HG02678 (cell line): ENCODE measurements around the gene FRG2C.
A peak's percentile ranks its signal among the peaks of the same experiment; 100 is the strongest.
"Not testable (repeated sequence)": the region's sequence is repeated elsewhere in the genome, so short reads cannot be mapped to it uniquely, and the experiment has no call there.

Experiments used
- ATAC-seq: cut with Tn5 transposase; IDR thresholded peaks from one replicate; pipeline ENCODE4 v1.9.1; 2021; ENCODE audit warnings: mild to moderate bottlenecking, moderate library complexity; ENCODE audit not compliant: unreplicated experiment

The FRG2C gene

DNA sequence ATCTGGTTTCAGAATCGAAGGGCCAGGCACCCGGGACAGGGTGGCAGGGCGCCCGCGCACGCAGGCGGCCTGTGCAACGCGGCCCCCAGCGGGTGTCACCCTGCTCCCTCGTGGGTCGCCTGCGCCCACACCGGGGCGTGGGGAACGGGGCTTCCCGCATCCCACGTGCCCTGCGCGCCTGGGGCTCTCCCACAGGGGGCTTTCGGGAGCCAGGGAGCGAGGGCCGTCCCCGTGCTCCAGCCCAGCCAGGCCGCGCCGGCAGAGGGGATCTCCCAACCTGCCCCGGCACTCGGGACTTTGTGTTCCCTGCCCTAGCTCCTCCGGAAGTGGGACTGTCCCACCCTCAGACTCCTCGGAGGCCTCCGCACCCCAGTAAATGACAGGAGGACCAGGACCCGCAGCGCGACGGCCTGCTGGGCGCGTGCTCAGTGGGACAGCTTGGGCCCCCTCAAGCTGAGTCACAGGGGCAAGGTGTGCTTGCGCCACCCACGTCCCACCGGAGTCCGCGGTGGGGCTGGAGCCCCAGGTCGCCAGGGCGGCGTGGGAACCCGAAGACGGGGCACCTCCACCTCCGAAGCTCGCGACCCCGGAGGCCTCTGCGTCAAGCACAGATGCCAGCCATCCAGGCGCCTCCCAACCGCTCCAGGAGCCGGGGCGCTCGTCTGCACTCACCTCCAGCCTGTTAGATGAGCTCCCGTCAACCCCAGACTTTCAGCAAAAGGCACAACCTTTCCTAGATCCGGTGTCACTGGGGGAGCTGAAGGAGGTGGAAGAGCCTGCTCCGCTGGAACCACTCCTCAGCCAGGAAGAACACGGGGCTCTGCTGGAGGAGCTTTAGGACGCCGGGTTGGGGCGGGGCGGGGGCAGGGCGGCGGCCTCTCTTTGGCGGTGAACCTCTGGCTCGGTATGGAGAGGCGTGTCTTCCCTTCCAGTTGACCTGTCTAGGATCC is 5.5 kb downstream of the FRG2C start:
- ATAC-seq: peak; percentile 47

DNA sequence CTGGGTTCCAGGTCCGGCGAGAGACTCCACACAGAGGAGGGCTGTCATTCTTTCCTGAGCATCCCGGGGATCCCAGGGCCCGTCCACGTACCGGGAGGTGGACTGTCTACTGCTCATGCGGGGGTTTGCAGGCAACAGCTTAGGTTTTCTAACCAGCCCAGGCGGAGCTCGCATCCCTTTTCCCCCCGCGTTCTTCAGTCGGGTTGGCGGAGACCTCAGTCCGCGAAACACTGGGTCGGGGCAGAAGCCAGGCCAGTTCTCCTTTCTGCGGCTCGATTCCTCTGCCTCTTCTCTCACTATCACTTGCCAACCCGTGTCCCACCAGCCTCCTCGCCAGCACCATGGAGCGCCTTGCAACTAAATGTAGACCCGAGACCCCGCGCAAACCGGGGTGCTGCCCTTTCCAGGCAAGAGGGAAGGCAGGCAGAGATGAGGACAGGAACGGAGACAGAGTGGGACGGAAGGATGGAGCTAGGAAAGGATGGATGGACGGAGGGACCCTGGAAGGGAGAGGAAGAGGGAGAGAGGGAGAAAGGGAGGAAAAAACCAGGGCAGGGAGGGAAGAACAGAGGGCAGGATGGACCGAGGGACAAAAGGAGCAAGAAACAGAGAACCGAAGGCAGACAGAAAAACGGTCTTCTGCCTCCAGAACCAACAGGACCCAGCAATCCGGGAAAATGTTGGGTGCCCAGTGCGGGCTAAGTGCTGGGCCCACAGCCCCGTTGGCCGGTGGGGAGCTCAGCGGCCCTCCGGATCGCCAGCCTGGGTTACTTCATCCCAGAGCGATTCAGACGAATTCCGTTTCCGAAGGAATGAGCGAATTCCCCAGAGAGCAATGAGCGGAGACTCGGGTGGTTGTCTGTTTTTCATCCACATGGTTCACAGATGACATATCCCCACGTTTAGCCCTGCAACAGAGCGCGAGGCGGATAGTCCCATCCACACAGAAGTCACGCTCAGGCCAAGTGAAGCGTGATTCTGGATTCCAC is 6.5 kb downstream of the FRG2C start:
- not testable (repeated sequence) for ATAC-seq

DNA sequence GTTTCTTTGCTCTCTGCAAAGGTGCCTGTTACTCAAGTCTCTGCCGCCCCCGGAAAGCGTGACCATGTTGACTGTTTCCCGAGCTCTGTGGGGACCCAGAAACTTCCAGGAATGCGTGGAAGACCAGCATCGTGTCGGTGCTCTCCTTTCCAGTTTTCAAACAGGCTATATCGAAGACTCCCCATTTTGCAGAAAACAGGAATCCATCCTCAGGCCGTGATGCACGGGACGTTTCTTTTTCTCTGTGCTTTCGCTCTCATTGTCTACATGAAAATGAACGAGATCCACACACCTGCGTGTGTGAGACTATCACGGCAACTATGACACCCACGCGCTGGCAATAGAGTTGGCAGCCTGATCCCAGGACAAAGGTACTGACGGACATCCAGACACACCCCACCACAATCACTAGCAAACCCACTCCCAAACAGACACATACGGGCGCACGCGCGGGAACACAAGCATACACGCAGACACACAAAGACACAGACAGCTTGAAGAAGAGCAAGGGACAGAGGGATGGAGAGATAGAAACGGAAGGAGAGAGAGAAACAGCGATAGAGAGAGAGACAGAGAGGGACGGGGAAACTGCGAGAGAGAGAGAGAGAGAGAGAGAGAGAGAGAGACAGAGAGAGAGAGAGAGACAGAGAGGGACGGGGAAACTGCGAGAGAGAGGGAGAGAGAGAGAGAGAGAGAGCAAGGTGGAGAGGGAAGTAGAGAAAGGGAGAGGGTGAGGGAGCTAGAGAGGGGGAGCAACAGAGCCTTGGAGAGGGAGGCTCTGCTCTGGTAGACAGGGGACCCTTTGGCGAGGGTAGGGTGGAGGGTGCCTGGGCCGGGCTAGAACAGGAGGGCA is 7.4 kb downstream of the FRG2C start:
- not testable (repeated sequence) for ATAC-seq

DNA sequence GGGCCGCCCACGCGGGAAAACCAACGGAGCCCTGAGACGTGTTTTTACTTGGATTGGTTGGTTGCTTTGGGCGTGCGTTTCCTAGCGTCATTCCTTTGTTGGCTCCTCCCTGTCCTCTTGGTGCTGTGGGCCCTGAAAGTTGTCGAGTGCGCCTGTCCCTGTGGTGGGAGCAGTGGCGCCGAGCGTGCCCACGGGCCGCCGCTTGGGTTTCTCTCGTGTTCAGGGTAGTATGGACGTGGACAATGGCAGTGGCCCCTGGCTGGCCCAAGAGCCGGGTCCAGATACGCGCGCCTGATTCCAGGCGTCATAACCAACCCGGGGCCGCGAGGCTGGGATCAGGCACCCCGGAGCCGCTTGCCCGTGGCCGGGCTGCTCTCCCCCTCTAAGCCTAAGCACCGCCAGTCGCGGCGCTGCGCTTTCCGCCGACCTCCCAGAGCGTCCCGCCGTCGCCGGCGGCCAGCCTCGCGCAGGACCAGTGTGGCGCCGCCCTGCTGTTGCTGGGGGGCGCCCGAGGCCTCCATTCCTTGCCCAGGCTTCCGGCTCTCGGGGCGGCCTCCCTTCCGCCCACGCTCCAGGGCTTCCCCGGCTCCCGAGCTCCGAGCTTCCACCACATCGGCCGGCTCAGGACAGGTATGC is 8.1 kb downstream of the FRG2C start:
- not testable (repeated sequence) for ATAC-seq

DNA sequence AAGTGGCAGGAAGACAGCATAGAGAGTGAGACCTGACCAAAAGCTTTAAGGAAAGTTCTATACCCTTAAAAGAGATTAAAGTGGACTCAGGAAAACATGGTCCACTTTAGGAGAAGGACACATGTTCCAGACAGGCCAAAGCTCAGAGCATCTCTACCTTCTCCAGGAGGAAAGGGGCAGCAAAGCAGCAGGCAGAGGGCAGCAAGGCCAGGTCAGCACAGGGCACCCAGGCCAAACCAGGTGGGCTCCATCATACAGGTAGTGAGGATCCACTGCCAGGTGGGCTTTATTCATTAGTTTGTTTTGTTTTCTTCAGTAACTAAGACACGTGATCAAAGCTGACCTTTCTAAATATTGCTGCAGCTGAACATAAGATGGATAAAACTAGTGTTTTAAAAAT is 19.8 kb downstream of the FRG2C start:
- ATAC-seq: not testable (repeated sequence)

DNA sequence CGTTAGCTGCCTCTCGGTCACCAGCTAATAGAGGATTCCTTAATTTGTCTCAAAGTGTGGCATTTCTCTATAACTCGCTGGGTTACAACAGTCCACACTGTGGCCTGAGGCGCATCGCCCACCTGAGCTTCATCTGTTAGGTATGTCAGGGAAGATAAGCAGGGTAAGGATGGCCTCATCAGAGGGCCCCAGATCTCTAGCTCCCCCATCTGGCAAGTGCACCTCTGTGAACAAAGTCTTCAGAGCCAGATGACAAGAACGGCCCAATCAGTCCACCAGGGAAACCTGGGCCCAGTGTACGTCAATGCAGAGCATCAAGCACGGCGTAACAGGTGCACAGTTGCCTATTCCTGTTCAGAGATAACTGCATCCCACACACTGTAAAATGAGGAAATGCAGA is 23.2 kb downstream of the FRG2C start:
- no peak for ATAC-seq

DNA sequence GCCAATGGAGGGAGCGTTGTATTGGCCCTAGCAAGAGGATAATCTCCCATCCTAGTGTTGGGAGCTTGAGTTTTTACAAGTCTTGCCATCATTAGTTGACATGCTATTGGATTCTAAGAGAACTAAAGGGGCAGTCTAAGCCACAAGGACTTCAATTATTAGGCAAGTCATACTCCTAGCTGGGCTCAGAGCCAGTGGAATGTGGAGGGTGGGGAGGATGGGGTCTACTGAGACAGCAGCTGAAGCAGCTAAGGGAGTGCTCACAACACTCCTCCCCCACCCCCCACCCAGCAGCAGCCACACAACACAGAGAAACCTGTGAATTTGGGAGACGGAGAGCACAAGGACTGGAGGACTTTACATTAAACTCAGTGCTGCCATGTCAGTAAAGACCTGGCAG is 27.9 kb downstream of the FRG2C start:
- no peak for ATAC-seq
